ENCODE results near the gene LIMS2. TPM values are rescaled to one million over a fixed set of nuclear protein-coding genes. Genes with fewer than 3 reads are reported as not detected.

LIMS2 gene
- total and polyA plus RNA-seq, 2 donors (not counting 3 experiments of a cell fraction or from before 2014, with no cell fraction given), result 48.3 to 55.6 TPM

GRCh38 chr2:127665267-127665893, 9.9 kb downstream of the LIMS2 start:
- no peak overlapping the region for H3K9ac ChIP-seq (replicated peaks; ENCODE audit: extremely low read depth, insufficient read depth, low read length)
- ChIA-PET POLR2A (no interaction called here), CTCF (interaction anchor here (1.6 to 6.9 kb wide), 4 partner anchors 10 to 74 kb away, joined by 5 to 37 read pairs (median 16); partner anchors contain the start of gene LIMS2)
- FAIRE-seq, result no peak
- no peaks in the 10 kb centered on the region for H4K20me1 ChIP-seq (replicated peaks; ENCODE audit: control insufficient read depth, extremely low read depth, insufficient read depth, low read length)
- H3K27ac ChIP-seq (ENCODE audit: insufficient read depth, low read depth, low read length), result no peak overlapping the region
- intact Hi-C loops (cut with micrococcal nuclease) (no loop called here), dilution Hi-C loops (cut with MboI; ENCODE audit: extremely low pct_ligation_motif_present, low sequenced_read_pairs) (no loop called here)
- DNase-seq (ENCODE audit: low read depth, low spot score), result no peak
- H3K79me2 ChIP-seq (ENCODE audit: control insufficient read depth, insufficient read depth, low read length), result no peaks in the 10 kb centered on the region
- no peak overlapping the region for H3K4me2 ChIP-seq (ENCODE audit: insufficient read depth, low read length)
- H3K9me1 ChIP-seq (replicated peaks; ENCODE audit: control insufficient read depth, extremely low read depth, insufficient read depth, low read length), result no peaks in the 10 kb centered on the region
- no peak overlapping the region for H3K4me3 ChIP-seq (replicated peaks in 1 of 3; ENCODE audit: insufficient read depth in 1 of 3, low read depth in 1 of 3, low read length in 3 of 3)
- no peak overlapping the region for H2AFZ ChIP-seq (ENCODE audit: low read depth, low read length)
- no peaks in the 10 kb centered on the region for H3K36me3 ChIP-seq (ENCODE audit: control insufficient read depth in 2 of 2, extremely low read depth in 1 of 2, insufficient read depth in 2 of 2, low read length in 2 of 2)
- H3K4me1 ChIP-seq (ENCODE audit: control insufficient read depth, extremely low read depth, insufficient read depth, low read length), result peaks cover 39% of the 10 kb centered on the region
- no TSS peak for BruUV-seq (replicated peaks)
- TF ChIP-seq POLR2A (IDR thresholded peaks at IDR 0.05; ENCODE audit: low read depth, low read length) (no peak), FOS (IDR thresholded peaks at IDR 0.05; ENCODE audit: borderline replicate concordance, insufficient read depth, low read length) (no peak)
- no peaks in the 10 kb centered on the region for H3K9me3 ChIP-seq (replicated peaks; ENCODE audit: control insufficient read depth, insufficient read depth, low read length)
- no peaks in the 10 kb centered on the region for H3K27me3 ChIP-seq (ENCODE audit: control insufficient read depth in 2 of 2, insufficient read depth in 2 of 2, low read length in 2 of 2)

GRCh38 chr2:127664895-127665225, 10.5 kb downstream of the LIMS2 start:
- BruUV-seq (replicated peaks), result no TSS peak
- POLR2A ChIA-PET, result no interaction called here
- peak overlapping the region; percentile 80 for H2AFZ ChIP-seq (ENCODE audit: low read depth, low read length)
- intact Hi-C loops (cut with micrococcal nuclease), result loop anchor here (1.0 kb wide), 1 partner anchor 7 kb away; no protein-coding TSS in a partner anchor
- peak overlapping the region; percentile 80 for H3K27ac ChIP-seq (ENCODE audit: insufficient read depth, low read depth, low read length)
- FAIRE-seq, result no peak
- CTCF ChIA-PET, result interaction anchor here (1.4 to 6.9 kb wide), 5 partner anchors 8 to 73 kb away, joined by 3 to 37 read pairs (median 15); partner anchors contain the start of gene LIMS2
- DNase-seq (ENCODE audit: low read depth, low spot score), result no peak
- no peaks in the 10 kb centered on the region for H3K27me3 ChIP-seq (ENCODE audit: control insufficient read depth in 2 of 2, insufficient read depth in 2 of 2, low read length in 2 of 2)
- peak overlapping the region; percentile 38 for H3K4me2 ChIP-seq (ENCODE audit: insufficient read depth, low read length)
- TF ChIP-seq MAX (IDR thresholded peaks at IDR 0.05; ENCODE audit: insufficient read depth, insufficient read length) (no peak), GATA2 (IDR thresholded peaks at IDR 0.05; ENCODE audit: insufficient read depth, insufficient read length, low read depth, low read length) (no peak), CTCF (IDR thresholded peaks at IDR 0.05; ENCODE audit: extremely low read depth in 1 of 2, insufficient read depth in 1 of 2, low read depth in 1 of 2, low read length in 2 of 2) (no peak), MYC (IDR thresholded peaks at IDR 0.05; ENCODE audit: low read depth, low read length) (no peak), JUN (IDR thresholded peaks at IDR 0.05; ENCODE audit: borderline replicate concordance, insufficient read depth, insufficient read length, low read depth) (no peak), FOS (IDR thresholded peaks at IDR 0.05; ENCODE audit: borderline replicate concordance, insufficient read depth, low read length) (no peak), POLR2A (IDR thresholded peaks at IDR 0.05; ENCODE audit: low read depth, low read length) (no peak), EZH2 (IDR thresholded peaks at IDR 0.05; ENCODE audit: borderline replicate concordance, low read depth, low read length, severe bottlenecking) (no peak), POLR2AphosphoS5 (IDR thresholded peaks at IDR 0.05; ENCODE audit: insufficient read depth, low read depth, low read length) (no peak)
- dilution Hi-C loops (cut with MboI; ENCODE audit: extremely low pct_ligation_motif_present, low sequenced_read_pairs), result no loop called here
- H3K9me1 ChIP-seq (replicated peaks; ENCODE audit: control insufficient read depth, extremely low read depth, insufficient read depth, low read length), result no peaks in the 10 kb centered on the region
- H3K4me1 ChIP-seq (ENCODE audit: control insufficient read depth, extremely low read depth, insufficient read depth, low read length), result peaks cover 42% of the 10 kb centered on the region
- H3K36me3 ChIP-seq (ENCODE audit: control insufficient read depth in 2 of 2, extremely low read depth in 1 of 2, insufficient read depth in 2 of 2, low read length in 2 of 2), result no peaks in the 10 kb centered on the region
- no peaks in the 10 kb centered on the region for H3K79me2 ChIP-seq (ENCODE audit: control insufficient read depth, insufficient read depth, low read length)
- peak overlapping the region; percentile 61 for H3K9ac ChIP-seq (replicated peaks; ENCODE audit: extremely low read depth, insufficient read depth, low read length)
- no peak overlapping the region for H3K4me3 ChIP-seq (replicated peaks in 1 of 3; ENCODE audit: insufficient read depth in 1 of 3, low read depth in 1 of 3, low read length in 3 of 3)
- no peaks in the 10 kb centered on the region for H3K9me3 ChIP-seq (replicated peaks; ENCODE audit: control insufficient read depth, insufficient read depth, low read length)
- no peaks in the 10 kb centered on the region for H4K20me1 ChIP-seq (replicated peaks; ENCODE audit: control insufficient read depth, extremely low read depth, insufficient read depth, low read length)
